Measurements from ENCODE around the gene GABRR1. TPM values are rescaled to one million over a fixed set of nuclear protein-coding genes. Genes with fewer than 3 reads are reported as not detected.
"Not testable (repeated sequence)": the region's sequence is repeated elsewhere in the genome, so short reads cannot be mapped to it uniquely, and the experiment has no call there.

The GABRR1 gene
- total RNA-seq = not detected

DNA sequence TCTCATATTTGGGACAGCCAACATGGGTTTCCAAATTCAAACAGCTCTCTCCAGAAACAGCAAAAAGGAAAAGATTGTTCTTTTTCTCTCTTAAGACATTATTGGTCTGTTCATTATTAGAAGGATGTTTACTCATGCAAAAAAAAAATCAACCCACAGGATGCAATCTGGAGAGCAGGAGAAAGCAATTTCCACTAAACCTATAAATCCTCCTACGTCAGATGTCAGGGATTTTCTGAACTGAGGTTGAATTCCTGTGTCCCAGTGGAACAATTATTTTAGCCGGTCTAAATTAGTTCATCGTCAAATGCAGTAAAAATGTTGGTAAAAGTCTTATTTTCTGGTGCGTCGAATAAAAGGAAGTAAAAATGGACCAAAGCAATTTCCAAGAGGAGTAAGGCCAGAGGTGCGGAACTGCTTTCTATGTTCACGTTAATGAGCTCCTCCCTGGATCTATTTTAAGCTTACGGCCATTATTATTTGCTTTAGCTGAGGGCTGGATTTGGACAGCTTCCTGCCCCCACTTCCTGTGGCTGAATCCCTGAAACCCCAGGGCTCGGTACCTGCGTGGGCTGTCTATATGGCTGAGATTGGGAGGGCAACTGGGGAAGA, at the start of gene GABRR1:
GABRR1 (minus strand) TSS at position 60 of the 612 bp plus-strand sequence; CDS start at position 24, 36 bp downstream.
- no peak for ATAC-seq
- no peak for DNase-seq (ENCODE audit: low spot score)

DNA sequence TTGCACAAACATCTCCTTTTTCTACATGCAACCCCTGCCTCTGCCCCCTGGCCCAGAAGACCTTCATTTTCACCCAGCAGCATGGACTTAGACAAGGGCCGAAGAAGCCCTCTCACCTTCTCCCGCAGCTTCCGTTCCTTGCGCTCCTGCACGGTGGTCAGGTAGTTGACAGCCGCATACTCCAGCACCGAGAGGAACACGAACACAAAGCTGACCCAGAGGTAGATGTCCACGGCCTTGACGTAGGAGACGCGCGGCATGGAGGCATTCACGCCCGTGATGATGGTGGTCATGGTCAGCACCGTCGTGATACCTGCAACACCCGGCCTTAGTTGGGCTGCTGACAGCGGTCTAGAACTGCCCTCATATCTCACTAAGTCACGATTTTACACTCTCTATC, 47.1 kb upstream of the GABRR1 start:
- peak; percentile 22 for DNase-seq (ENCODE audit: low spot score)
- ATAC-seq = no peak

DNA sequence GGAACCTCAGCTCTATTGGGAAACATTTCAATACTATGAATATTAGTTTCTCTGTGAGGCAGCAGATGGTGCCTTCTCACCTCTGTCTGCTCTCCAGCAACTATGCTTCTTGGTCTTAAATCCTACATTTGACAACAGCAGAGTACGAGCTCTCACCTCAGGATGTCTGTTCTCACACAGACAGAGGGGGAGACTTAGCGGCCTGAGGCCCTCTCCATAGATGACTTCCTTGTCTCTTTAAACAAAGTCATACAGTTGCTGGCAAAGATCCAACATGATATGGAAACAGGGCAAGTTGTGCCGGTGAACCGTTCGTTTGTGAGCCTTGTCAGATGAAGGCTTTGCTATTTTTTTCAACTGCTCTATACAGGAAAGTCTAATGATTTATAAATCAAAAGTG, 43.7 kb upstream of the GABRR1 start:
- ATAC-seq (no peak), DNase-seq (ENCODE audit: low spot score) (peak; percentile 24)

DNA sequence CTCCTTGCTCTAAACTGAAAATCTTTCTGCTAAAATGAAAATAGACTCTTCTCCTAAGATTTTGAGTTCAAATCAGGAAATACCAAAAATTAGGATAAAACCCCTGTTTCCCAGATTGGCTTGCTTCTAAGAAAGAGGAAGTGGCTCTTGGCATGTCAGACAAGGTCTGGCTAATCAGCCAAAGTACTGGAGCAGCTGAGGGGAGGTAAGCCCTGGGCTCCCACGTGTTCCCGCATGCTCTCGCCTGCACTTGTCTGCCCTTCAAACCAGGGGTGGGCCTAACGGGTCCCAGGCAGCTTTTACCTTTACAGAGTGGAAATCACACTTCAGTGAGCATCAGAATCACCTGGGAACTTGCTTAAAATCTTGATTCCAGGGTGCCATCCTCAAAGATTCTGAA, 43.2 kb upstream of the GABRR1 start:
- no peak for ATAC-seq
- DNase-seq (ENCODE audit: low spot score) = peak; percentile 15

DNA sequence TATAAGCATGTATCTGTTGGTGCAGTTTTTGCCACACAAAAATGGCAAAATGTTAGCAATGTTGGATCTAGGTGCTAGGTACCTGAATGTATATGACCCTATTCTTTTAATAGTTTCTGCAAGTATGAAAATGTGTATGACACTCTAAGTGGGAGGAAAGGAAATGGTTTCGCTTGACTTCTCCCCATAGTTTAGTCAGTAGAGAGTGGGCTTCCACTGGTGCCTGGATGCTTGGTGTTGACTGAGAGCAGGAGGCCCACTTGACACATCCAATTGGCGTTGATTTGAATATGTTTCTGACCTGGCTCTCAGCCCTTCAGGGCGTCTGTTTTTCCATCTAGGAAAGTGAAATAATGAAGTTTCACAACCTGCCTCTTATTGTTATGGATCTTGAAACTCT, 41.8 kb upstream of the GABRR1 start:
- DNase-seq (ENCODE audit: low spot score) (no peak), ATAC-seq (no peak)

DNA sequence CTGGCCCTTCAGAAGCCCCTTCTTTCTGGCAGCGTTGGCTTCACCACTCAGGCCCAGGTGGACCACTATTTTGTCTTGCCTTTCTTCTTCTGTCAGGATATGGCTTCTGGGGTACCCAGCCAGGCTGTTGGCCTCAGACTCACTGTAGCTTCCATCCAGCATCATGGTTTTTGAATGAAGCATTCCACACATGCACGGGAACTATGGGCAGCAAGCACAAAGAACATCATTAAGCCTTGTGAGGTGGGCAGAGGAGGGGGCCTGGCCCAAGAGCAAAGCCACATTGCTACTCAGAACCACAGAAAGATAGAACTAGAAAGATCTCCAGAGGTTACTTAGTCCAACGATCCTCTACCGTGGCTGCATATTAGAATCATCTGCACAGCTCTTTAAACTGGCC, 40.6 kb upstream of the GABRR1 start:
- peak; percentile 12 for DNase-seq (ENCODE audit: low spot score)
- ATAC-seq = no peak

DNA sequence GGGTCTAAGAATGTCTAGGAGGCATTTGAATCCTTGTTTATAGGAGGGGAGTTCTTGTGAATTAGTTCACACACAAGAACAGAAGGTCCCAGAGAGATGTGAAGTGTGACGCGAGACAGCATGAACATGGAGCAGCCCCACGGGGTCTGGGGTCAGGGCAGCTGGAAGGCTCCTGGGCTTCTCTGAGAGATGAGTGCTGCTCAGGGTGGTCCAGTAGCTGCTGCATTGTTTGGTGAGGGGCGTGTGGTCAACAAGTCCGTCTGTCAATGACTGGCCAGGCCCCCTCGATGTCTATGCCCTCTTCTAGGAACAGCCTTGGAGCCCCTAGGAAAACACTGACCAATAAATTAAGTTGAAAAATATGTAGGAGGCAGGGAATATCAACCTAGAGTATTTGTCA, 40.2 kb upstream of the GABRR1 start:
- ATAC-seq (no peak), DNase-seq (ENCODE audit: low spot score) (peak; percentile 11)

DNA sequence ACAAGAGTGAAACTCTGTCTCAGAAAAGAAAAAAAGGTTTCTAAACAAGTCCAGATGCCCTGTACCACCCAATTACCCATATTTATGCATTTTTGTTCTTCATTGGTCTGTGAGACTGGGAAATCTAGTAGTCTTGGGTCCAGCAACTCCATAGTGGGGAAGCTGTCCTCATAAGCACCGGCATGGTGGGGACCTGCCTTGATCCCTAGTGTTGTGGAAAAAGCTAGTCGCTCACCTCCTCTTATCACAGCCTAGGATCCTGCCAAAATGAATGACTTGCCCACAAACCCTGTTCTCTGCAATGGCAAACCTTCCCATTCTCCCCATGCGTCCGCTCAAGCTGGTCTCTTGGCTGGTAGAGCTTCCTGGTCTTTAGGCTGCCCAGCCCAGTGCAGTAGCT, 38.3 kb upstream of the GABRR1 start:
- ATAC-seq (no peak), DNase-seq (ENCODE audit: low spot score) (no peak)

DNA sequence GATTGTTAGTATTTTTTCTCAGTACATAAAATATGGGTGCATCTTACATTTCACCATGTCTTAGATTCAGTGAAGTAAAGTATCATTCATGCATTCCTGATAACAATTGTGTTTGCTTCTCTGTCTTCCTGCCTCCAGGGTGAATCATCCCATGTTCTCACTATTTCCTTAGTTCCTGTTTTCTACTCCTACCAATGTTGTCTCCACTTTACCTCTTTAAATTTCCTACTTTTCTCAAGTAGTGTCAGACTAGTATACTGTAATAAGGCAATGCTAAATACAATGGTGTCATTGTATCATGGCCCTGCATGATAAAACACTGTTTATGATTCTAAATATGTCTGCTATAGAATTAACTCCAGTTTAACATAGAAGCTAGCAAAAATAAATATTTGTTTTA, 37.4 kb upstream of the GABRR1 start:
- DNase-seq (ENCODE audit: low spot score) (no peak), ATAC-seq (no peak)

DNA sequence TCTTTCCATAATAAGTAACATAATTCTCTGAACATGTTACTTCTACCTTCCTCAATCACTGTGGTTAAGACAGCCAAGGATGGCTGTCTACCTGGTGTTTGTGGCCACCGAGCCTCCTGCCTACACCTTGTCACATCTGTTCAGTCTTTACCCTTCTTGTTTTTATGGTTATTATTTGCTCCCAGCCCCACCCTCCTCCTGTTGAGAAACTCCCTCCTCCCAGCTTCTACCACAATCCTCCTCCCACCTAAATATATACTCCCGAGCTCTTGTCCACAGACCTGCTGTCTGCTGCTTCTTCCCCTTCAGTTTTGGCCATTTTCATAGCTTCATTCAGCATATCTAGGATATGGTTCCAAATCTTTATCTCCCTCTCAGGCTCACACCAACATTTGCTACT, 35.7 kb upstream of the GABRR1 start:
- DNase-seq (ENCODE audit: low spot score) = no peak
- ATAC-seq = no peak

DNA sequence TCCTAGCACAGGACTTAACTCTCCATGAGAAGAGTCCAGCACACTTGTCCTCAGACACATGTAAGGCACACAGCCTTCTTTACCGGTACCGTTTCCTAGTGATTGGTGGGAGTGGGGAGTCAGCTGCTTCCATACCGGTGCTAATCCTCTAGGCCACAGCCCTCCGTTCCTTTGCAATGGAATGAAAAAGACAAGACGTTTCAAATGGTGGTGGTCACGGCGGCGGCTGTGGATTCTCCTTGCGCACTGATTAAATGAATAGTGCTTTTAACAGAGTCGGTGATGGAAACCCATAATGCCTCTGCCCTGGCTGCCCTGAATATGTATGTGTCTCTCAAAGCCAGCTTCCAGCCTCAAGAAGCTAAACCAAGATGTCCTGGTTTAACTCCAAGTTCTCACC, 34.8 kb upstream of the GABRR1 start:
- ATAC-seq (no peak), DNase-seq (ENCODE audit: low spot score) (no peak)

DNA sequence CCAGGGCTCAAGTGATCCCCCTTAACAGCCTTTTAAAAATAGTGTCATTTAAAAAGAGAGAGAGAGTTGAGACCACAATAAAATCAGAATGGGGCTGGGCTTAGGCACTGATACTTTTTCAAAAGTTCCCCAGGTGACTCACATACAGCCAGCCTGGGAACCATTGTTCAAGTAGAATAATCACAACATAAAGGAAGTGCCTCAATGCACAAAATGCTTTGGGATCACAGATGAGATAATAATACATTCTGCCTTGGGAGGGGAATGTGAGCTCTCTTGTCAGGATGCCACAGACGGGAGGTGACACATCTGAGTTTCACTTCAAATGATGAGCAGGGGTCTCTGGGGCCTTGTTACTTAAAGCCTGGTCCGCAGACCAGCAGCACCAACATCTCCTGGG, 34.0 kb upstream of the GABRR1 start:
- DNase-seq (ENCODE audit: low spot score) (no peak), ATAC-seq (no peak)

DNA sequence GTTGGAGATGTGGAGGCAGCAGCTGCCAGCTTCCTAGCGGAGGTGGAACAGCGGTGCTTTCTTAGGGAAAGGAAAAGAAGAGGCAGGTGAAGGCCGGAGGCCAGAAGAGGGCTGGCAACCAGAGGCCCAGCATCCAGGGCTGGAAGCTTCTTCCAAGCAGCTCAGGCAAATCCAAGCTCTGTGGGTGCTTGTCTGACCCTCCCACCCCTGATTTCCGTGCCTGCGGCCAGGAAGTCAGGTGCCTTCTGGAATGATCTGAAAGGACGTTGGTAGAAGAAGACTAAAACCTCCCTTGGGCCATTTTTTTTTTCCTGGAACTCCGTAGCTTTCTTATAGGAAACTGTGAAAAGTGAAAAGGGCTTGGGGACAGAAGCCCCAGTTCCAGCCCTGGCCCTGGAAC, 33.1 kb upstream of the GABRR1 start:
- no peak for DNase-seq (ENCODE audit: low spot score)
- ATAC-seq = no peak

DNA sequence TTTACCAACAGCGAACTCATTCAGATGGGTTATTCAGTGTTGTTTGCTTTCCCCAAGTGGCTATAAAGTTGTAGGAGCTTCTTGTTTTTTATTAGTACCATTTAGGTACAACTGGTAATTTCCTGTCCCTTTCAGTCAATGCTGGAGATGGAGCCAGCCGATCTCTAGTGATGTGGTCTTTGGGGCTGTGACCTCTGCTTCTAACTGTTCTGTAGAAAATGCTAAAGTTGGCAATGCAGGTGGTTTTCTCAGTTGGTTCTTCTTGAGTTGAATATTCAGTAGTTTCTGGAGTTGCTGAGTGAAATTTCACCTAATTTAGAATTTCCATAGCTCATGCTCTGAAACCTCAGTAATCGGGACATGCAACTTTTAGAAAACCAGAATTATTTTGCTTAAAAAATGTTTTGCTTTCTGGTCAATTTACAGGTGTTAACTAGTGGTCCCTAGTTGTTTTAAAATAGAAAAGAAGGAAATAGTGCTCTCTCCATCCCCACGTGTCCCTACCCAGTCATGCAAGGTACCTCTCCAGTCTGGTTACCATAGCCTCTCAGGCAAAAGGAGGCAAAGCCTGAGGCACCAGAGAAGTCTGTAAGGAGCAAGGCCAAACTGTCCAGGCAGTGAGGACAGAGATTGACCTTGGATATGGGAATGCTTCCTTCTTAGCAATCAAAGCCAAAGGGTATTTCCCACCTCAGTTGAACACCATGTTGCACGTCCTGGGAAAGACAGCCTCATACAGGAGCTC, 27.3 kb upstream of the GABRR1 start:
- ATAC-seq (no peak), DNase-seq (ENCODE audit: low spot score) (no peak)

DNA sequence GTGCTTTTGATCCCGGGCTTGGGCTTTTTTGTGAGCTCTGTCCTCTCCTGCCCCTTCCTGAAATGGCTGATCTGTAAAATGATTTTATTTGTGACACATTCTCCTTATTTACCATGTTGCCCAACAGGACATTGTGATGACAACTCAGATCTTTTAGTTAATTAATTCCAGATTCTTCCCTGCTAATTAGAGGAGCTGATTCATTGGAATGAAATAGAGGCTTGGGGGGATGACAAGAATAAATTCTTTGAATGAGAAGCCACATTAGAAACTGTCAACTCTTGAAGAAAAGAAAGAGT, 26.1 kb upstream of the GABRR1 start:
- ATAC-seq (no peak), DNase-seq (ENCODE audit: low spot score) (no peak)

DNA sequence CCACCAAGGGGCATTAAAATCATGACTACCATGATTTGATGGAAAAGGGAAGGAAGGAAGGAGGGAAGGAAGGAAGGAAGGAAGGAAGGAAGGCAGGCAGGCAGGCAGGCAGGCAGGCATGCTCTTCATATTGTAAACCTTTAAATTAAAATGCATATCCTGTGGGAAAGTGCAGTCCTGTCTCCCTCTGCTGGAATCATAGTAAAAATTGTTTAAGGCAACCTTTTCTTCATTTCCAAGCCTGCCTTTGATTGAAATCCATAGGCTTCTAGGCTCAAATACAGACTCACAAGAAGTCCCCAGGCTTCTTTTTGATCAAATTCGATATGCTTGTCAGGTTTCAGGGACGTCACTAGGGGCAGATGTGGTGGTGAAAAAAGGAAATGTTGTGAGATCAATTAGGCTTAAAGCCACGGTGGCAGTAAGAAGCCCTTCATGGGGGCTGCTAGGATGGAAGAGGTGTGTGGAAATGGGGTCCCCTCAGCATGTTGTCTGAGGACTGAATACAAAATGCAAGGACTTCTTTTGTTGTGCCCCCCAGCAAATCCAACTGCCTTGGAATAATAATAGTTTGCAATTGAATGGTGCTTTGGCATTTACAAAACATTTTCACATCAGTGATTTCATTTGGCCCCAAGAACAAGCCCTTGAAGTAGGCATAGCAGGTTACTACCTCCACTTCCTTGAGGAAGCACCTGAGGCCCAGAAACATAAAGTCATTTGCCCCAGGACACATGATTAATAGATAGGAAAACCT, 25.6 kb upstream of the GABRR1 start:
- DNase-seq (ENCODE audit: low spot score) (no peak), ATAC-seq (peak; percentile 88)

DNA sequence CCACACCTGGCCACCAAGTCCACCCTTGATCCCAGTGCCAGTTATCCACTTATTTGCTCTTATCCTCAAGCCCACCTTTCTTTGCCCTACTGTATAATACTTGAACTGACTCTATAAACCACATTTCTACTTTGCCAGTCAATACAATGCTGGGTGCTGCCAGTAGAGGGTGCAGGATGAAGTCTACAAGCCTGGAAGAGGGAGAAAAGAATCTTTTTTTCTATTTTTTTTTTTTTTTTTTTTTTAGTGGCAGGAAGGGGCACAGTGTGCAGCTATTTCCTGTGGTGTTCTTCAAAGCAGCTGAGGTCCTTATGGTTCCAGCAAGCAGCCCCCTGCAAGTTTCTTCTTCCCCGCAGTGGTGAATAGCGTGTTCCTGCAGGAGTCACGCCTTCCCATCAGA, 22.2 kb upstream of the GABRR1 start:
- ATAC-seq = peak; percentile 52
- DNase-seq (ENCODE audit: low spot score) = no peak

DNA sequence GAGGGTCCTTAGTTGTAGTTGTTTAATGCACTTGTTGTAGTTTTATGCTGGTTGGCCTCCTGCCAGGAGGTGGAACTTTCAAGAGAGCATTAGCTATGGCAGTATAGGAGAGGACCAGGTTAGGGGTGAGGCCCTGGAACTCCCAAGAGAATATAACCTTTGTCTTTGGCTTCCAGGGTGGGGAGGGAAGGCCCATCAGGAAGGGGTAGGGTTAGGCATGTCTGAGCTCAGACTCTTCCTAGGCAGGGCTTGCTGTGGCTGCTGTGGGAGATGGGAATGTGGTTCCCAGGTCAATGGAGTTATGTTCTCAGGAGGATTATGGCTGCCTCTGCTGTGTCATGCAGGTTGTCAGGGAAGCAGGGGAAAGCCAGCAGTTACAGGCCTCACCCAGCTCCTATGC, 20.0 kb upstream of the GABRR1 start:
- no peak for DNase-seq (ENCODE audit: low spot score)
- ATAC-seq = no peak

DNA sequence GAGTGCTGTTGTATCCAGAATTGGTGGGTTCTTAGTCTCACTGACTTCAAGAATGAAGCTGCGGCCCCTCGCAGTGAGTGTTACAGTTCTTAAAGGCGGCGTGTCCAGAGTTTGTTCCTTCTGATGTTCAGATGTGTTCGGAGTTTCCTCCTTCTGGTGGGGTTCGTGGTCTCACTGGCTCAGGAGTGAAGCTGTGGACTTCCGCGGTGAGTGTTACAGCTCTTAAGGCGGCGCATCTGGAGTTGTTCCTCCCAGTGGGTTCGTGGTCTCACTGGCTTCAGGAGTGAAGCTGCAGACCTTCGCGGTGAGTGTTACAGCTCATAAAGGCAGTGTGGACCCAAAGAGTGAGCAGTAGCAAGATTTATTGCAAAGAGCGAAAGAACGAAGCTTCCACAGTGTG, 16.4 kb upstream of the GABRR1 start:
- ATAC-seq; DNase-seq (ENCODE audit: low spot score): not testable (repeated sequence)

DNA sequence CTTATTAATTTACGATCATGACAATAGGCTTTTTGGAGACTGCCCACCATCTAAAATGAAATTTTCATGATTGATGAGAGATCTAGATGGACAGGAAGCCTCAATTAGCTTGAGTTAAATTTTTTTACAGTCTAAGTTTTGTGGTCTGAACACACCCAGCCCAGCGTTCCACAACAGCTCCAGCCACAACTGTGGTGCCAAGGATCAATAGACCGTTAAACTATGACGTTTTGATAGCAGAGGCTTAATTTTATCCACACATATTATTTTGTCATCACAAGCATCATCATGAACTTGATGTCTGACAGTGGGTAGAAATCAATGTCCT, 5.5 kb upstream of the GABRR1 start:
- no peak for DNase-seq (ENCODE audit: low spot score)
- ATAC-seq = no peak

DNA sequence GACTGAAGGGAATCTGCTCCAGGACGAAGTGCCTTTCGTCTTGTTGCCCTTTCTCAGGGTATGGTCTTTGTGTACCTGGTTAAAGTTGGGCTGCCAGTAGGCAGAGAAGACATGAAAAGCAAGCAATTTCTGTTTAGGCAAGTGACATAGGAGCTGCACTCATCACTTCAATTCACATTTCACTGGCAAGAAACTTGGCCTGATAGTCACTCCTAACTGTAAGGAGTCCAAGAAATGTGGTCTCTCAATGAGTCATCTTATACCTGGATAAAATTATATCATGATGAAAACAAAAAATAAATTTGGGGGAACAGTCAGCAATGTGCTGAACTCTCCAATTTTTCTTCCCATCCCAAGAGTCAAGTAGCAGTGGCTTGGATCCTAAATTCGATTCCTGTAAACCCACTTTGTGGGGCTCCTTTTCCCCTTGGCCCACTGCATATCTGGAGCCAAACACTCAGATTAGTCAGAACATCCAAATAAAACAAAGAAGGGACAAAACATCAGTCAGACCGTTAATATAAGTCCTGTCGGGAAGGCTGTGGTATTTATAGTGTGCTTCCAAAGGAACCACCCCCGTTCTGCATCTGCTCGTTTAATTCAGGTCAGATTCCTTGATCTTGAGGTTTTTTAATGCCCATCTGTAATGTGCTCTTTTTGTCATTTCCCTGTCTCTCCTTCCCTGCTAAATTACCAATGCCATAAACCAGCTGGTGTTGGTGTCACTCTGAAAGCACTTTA, 5.0 kb upstream of the GABRR1 start:
- ATAC-seq (no peak), DNase-seq (ENCODE audit: low spot score) (no peak)

DNA sequence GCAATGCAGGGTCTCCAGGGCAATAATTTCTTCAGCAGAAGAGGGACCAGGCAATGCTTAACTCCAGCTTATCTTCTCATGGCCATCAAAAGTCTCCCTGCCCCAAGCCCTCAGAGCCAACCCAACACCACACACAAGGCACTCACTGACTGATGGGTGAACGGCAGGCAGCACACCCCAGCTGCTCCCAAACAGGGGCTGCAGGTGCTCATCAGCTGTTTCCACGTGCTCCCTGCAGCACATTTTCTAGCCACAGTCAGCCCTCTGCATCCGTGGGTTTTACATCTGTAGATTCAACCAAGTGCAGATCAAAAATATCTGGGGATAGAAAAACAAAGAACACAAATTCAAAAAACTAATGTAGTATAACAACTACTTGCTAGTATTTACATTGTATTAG, 4.0 kb upstream of the GABRR1 start:
- DNase-seq (ENCODE audit: low spot score) (no peak), ATAC-seq (no peak)

All from left lobe of liver (tissue), 2 donors.